ENCODE results near the gene PTPRM.

The PTPRM gene

GRCh38 chr18:8257851-8258434 is 690.8 kb downstream of the PTPRM start:
- ChIA-PET POLR2A (no interaction called here), CTCF (no interaction called here)
- H3K9me3 ChIP-seq (ENCODE audit: control insufficient read depth, insufficient read depth, low read depth, low read length): no peaks in the 10 kb centered on the region
- H3K4me1 ChIP-seq (ENCODE audit: control insufficient read depth, insufficient read depth, low read length): no peaks in the 10 kb centered on the region
- TF ChIP-seq ZNF768 (tag by site-specific recombination; IDR thresholded peaks at IDR 0.05) (no peak), TRIM28 (IDR thresholded peaks at IDR 0.05; ENCODE audit: borderline replicate concordance, low read length) (no peak), YY2 (tag by site-specific recombination; IDR thresholded peaks at IDR 0.05) (no peak), SCRT1 (tag by site-specific recombination; IDR thresholded peaks at IDR 0.05; ENCODE audit: borderline replicate concordance) (no peak), ZNF223 (tag by site-specific recombination; IDR thresholded peaks at IDR 0.05) (no peak), ZNF501 (tag by site-specific recombination; IDR thresholded peaks at IDR 0.05) (no peak), HIC1 (tag by site-specific recombination; IDR thresholded peaks at IDR 0.05) (no peak), PBX3 (CRISPR knock-in tag; IDR thresholded peaks at IDR 0.05) (no peak), ZFP41 (tag by site-specific recombination; IDR thresholded peaks at IDR 0.05; ENCODE audit: borderline replicate concordance) (no peak), ZNF10 (tag by site-specific recombination; IDR thresholded peaks at IDR 0.05) (no peak), ATF2 (tag by site-specific recombination; IDR thresholded peaks at IDR 0.05; ENCODE audit: low read depth) (no peak)
- no peak overlapping the region for H3K27ac ChIP-seq (ENCODE audit: extremely low read depth, low read depth, low read length)
- H3K4me3 ChIP-seq (ENCODE audit: low read depth, low read length): no peak overlapping the region
- H3K36me3 ChIP-seq (ENCODE audit: control insufficient read depth in 2 of 2, insufficient read depth in 1 of 2, low read length in 2 of 2): no peaks in the 10 kb centered on the region

- Histone ChIP-seq H3K9me3 (ENCODE audit: control insufficient read depth, insufficient read depth, low read depth, low read length) (no peaks in the 10 kb centered on the region), H3K4me3 (ENCODE audit: low read depth, low read length) (no peak overlapping the region), H3K4me1 (ENCODE audit: control insufficient read depth, insufficient read depth, low read length) (no peaks in the 10 kb centered on the region), H3K36me3 (ENCODE audit: control insufficient read depth in 2 of 2, insufficient read depth in 1 of 2, low read length in 2 of 2) (no peaks in the 10 kb centered on the region), H3K27ac (ENCODE audit: extremely low read depth, low read depth, low read length) (no peak overlapping the region)
- TF ChIP-seq ZSCAN4 (tag by site-specific recombination; IDR thresholded peaks at IDR 0.05): no peak
- no peak for TF ChIP-seq ZNF184 (tag by site-specific recombination; IDR thresholded peaks at IDR 0.05)
- TF ChIP-seq ZBTB20 (tag by site-specific recombination; IDR thresholded peaks at IDR 0.05): no peak
- TF ChIP-seq GLIS1 (tag by site-specific recombination; IDR thresholded peaks at IDR 0.05): 0 out of 2 replicates have a peak, but pooled peaks have one; percentile 5
- TF ChIP-seq PRDM10 (tag by site-specific recombination; IDR thresholded peaks at IDR 0.05): peak; percentile 12; the same call in 1 of the 2 replicates
- POLR2A ChIA-PET: no interaction called here
- CTCF ChIA-PET: interaction anchor here (0.5 kb wide), 1 partner anchor 12 kb away, joined by 3 read pairs; no protein-coding TSS in a partner anchor
Measured at GRCh38 chr18:8260319-8260718, 693.2 kb downstream of the PTPRM start.

Measured in HEK293 (cell line).